Karpas-422 (cell line): Measurements from ENCODE around the gene BOC. TPM values are rescaled to one million over a fixed set of nuclear protein-coding genes. Genes with fewer than 3 reads are reported as not detected.

Experiments
- DNase-seq: peaks from one replicate; pipeline ENCODE4 v3.0.0-alpha.2; 2015
- H2AFZ ChIP-seq: fragments of 200-600 bp; sonication (generic); 2 replicates; pipeline ENCODE4 v1.6.1; 2014; ENCODE audit warnings: antibody characterized with exemption, low read length, mixed read lengths
- H3K27ac ChIP-seq: fragments of 200-600 bp; sonication (generic); 2 replicates; pipeline ENCODE4 v1.5.1; 2014; ENCODE audit warnings: mild to moderate bottlenecking, low read length, moderate library complexity
- H3K27me3 ChIP-seq: fragments of 200-600 bp; sonication (generic); 2 replicates; pipeline ENCODE4 v1.6.1; 2014; ENCODE audit warnings: low read length, mixed read lengths
- H3K36me3 ChIP-seq: fragments of 200-600 bp; sonication (generic); 2 replicates; pipeline ENCODE4 v1.6.1; 2014; ENCODE audit warnings: low read length, mixed read lengths; ENCODE audit not compliant: insufficient read depth
- H3K4me1 ChIP-seq: fragments of 200-600 bp; sonication (generic); 2 replicates; pipeline ENCODE4 v1.6.1; 2014; ENCODE audit warnings: mild to moderate bottlenecking, low read length, mixed read lengths
- H3K4me2 ChIP-seq: fragments of 200-600 bp; sonication (generic); 2 replicates; pipeline ENCODE4 v1.6.1; 2014; ENCODE audit warnings: low read length, low read depth, mild to moderate bottlenecking; ENCODE audit not compliant: poor library complexity, severe bottlenecking
- H3K4me3 ChIP-seq: fragments of 200-600 bp; sonication (generic); 2 replicates; pipeline ENCODE4 v1.5.1; 2014; ENCODE audit warnings: mild to moderate bottlenecking, antibody characterized with exemption, low read length, mixed read lengths
- H3K79me2 ChIP-seq: fragments of 200-600 bp; sonication (generic); 2 replicates; pipeline ENCODE4 v1.6.1; 2014; ENCODE audit warnings: mild to moderate bottlenecking, low read length, mixed read lengths
- H3K9ac ChIP-seq: fragments of 200-600 bp; sonication (generic); 2 replicates; pipeline ENCODE4 v1.6.0; 2014; ENCODE audit warnings: low read length
- H3K9me2 ChIP-seq: fragments of 200-600 bp; sonication (generic), shearing (Covaris generic); replicated peaks from 2 replicates; pipeline ENCODE4 v1.6.0; 2014; ENCODE audit warnings: mild to moderate bottlenecking, low read length, moderate library complexity; ENCODE audit not compliant: insufficient read depth
- H3K9me3 ChIP-seq: fragments of 300-700, 200-600 bp; sonication (generic); 2 replicates; pipeline ENCODE4 v1.6.1; 2014; ENCODE audit warnings: low read length, mixed read lengths
- H4K20me1 ChIP-seq: fragments of 200-600 bp; sonication (generic); 2 replicates; pipeline ENCODE4 v1.6.1; 2014; ENCODE audit warnings: mild to moderate bottlenecking, antibody characterized with exemption, low read length, low read depth; ENCODE audit not compliant: insufficient read depth
- total RNA-seq: library from RNA; depleted of rRNA; stranded (reverse); fragments of >200 nt; shearing (Covaris generic); gene quantifications from 2 replicates; pipeline ENCODE4 v1.2.3, GENCODE V29; 2014; ENCODE audit warnings: low replicate concordance

The BOC gene
- total RNA-seq, 1 experiment from 2014 or later = 0.04 TPM

DNA sequence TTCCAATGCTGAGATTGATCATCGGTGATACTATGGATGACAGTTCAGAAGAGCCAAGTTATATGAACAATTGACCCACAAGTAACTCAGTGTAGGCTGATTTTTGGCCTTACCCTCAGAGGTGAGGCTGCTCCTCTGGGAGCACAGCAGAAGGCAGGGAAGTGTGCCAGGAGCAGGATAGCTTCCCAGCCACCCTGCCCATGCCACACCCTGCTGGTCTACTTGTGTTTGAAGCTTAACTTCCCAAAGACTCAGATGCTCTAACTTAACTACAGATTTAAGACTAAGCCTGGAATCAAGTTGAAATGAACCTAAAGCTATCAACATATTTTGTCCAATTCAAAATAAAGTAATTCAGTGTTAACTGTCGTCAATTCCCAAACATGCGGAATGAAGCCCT is 77.5 kb downstream of the BOC start:
- no peak for DNase-seq
- no peaks in the 10 kb centered on the region for H3K9me3 ChIP-seq
- no peaks in the 10 kb centered on the region for H3K9me2 ChIP-seq

DNA sequence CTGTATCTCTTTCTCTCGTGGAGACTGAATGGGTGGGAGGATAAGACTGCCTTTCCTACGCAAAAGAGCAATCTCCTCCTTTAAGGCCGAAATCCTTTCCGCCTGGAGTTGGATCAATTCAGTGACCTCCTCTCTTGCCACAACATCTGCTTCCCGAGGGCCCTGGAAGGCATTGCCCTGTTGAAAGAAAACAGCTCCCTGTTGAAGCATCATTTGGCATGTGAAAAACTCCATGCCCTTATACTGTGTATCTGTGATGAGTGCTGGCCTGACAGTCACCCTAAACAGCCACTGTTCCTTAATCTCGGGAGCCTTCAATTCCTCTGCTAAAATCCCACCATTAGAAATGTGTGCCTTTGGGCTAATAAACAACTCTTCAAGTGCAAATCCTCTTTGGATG is 80.2 kb downstream of the BOC start:
- Histone ChIP-seq H3K4me2 (no peak overlapping the region), H2AFZ (no peak overlapping the region), H3K79me2 (no peaks in the 10 kb centered on the region), H3K9ac (no peak overlapping the region), H3K27me3 (no peaks in the 10 kb centered on the region), H3K36me3 (no peaks in the 10 kb centered on the region), H3K4me1 (peaks cover 9% of the 10 kb centered on the region), H3K9me3 (no peaks in the 10 kb centered on the region), H3K27ac (no peak overlapping the region), H4K20me1 (no peaks in the 10 kb centered on the region), H3K4me3 (no peak overlapping the region), H3K9me2 (no peaks in the 10 kb centered on the region)
- no peak for DNase-seq

More for the DNA sequence above, 77.5 kb downstream of the BOC start:
- Histone ChIP-seq H3K27ac (no peak overlapping the region), H3K4me2 (no peak overlapping the region), H3K4me1 (peaks cover 9% of the 10 kb centered on the region), H3K9ac (no peak overlapping the region), H4K20me1 (no peaks in the 10 kb centered on the region), H3K36me3 (no peaks in the 10 kb centered on the region), H3K4me3 (no peak overlapping the region), H2AFZ (no peak overlapping the region), H3K27me3 (no peaks in the 10 kb centered on the region), H3K79me2 (no peaks in the 10 kb centered on the region)

- Histone ChIP-seq H3K4me3 (no peak overlapping the region), H3K27ac (no peak overlapping the region), H3K4me2 (no peak overlapping the region), H4K20me1 (no peaks in the 10 kb centered on the region), H3K9me3 (no peaks in the 10 kb centered on the region), H3K4me1 (peaks cover 9% of the 10 kb centered on the region), H2AFZ (no peak overlapping the region), H3K9ac (no peak overlapping the region), H3K36me3 (no peaks in the 10 kb centered on the region), H3K27me3 (no peaks in the 10 kb centered on the region), H3K79me2 (no peaks in the 10 kb centered on the region), H3K9me2 (no peaks in the 10 kb centered on the region)
- DNase-seq = no peak
Measured at GRCh38 chr3:113292933-113293332, 81.6 kb downstream of the BOC start.

DNA sequence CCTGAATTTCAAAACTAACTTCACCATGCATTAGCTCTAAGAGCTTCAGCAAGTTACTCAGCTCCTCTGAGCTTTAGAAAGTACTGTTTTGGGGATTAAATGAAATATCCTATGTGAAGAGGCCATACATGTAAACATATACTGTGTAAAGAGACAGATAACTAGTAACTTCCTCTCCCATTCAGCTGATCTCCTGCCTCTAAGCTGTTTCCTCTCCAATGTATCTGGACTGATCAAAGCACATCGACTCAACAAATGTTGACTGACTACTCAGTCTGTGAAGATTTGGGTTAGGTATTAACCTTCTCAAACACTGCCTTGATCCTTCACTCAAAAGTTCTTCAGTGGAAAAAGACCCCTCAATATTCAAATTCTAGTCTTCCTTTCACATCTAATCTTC is 82.0 kb downstream of the BOC start:
- H4K20me1 ChIP-seq = no peaks in the 10 kb centered on the region
- H3K79me2 ChIP-seq = no peaks in the 10 kb centered on the region
- H3K27me3 ChIP-seq = no peaks in the 10 kb centered on the region
- H3K4me3 ChIP-seq = no peak overlapping the region
- H3K27ac ChIP-seq = no peak overlapping the region
- H3K4me2 ChIP-seq = no peak overlapping the region
- H3K36me3 ChIP-seq = no peaks in the 10 kb centered on the region
- DNase-seq = no peak
- peaks cover 9% of the 10 kb centered on the region for H3K4me1 ChIP-seq
- H3K9ac ChIP-seq = no peak overlapping the region
- H3K9me2 ChIP-seq = no peaks in the 10 kb centered on the region
- H2AFZ ChIP-seq = no peak overlapping the region
- H3K9me3 ChIP-seq = no peaks in the 10 kb centered on the region

- H3K4me3 ChIP-seq = no peak overlapping the region
- no peaks in the 10 kb centered on the region for H4K20me1 ChIP-seq
- no peak overlapping the region for H3K27ac ChIP-seq
- no peak for DNase-seq
- H2AFZ ChIP-seq = no peak overlapping the region
- no peaks in the 10 kb centered on the region for H3K36me3 ChIP-seq
- no peaks in the 10 kb centered on the region for H3K9me3 ChIP-seq
- H3K4me1 ChIP-seq = peaks cover 9% of the 10 kb centered on the region
- no peak overlapping the region for H3K9ac ChIP-seq
- no peaks in the 10 kb centered on the region for H3K79me2 ChIP-seq
- H3K9me2 ChIP-seq = no peaks in the 10 kb centered on the region
- no peak overlapping the region for H3K4me2 ChIP-seq
- no peaks in the 10 kb centered on the region for H3K27me3 ChIP-seq
Measured at GRCh38 chr3:113295463-113295862, 84.1 kb downstream of the BOC start.

- Histone ChIP-seq H3K27ac (no peak overlapping the region), H3K9me3 (no peaks in the 10 kb centered on the region), H4K20me1 (no peaks in the 10 kb centered on the region), H3K4me2 (no peak overlapping the region), H3K4me1 (peaks cover 8% of the 10 kb centered on the region), H3K4me3 (no peak overlapping the region), H3K27me3 (no peaks in the 10 kb centered on the region), H3K9me2 (no peaks in the 10 kb centered on the region), H3K79me2 (no peaks in the 10 kb centered on the region), H3K36me3 (no peaks in the 10 kb centered on the region), H2AFZ (no peak overlapping the region), H3K9ac (no peak overlapping the region)
- no peak for DNase-seq
Measured at GRCh38 chr3:113297287-113297686, 85.9 kb downstream of the BOC start.

GRCh38 chr3:113297841-113298240 is 86.5 kb downstream of the BOC start:
- Histone ChIP-seq H3K4me3 (no peak overlapping the region), H3K27ac (no peak overlapping the region), H3K9me3 (no peaks in the 10 kb centered on the region), H3K9me2 (no peaks in the 10 kb centered on the region), H3K27me3 (no peaks in the 10 kb centered on the region), H3K9ac (no peak overlapping the region), H3K79me2 (no peaks in the 10 kb centered on the region), H3K36me3 (no peaks in the 10 kb centered on the region), H3K4me2 (no peak overlapping the region), H4K20me1 (no peaks in the 10 kb centered on the region), H2AFZ (no peak overlapping the region), H3K4me1 (peaks cover 3% of the 10 kb centered on the region)
- no peak for DNase-seq

DNA sequence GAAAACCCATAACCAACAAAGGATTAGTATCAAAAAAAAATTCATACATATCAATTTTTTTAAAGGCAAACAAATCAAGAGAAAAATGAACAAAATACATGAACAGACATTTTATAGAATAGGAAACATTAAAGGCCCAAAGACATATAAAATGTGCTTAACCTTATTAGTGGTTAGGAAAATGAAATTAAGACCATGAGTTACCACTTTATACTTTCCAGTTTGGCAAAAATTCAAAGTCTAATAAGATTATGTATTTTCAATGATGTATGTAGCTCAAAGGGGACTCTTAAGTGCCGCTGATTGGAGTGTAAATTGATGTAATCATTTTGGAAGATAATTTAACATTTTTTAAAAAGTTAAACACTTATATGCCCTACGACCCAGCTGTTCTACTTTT is 89.2 kb downstream of the BOC start:
- H3K36me3 ChIP-seq = peaks cover 9% of the 10 kb centered on the region; the same call in 1 of the 2 replicates
- no peak for DNase-seq
- H3K9ac ChIP-seq = no peak overlapping the region

DNA sequence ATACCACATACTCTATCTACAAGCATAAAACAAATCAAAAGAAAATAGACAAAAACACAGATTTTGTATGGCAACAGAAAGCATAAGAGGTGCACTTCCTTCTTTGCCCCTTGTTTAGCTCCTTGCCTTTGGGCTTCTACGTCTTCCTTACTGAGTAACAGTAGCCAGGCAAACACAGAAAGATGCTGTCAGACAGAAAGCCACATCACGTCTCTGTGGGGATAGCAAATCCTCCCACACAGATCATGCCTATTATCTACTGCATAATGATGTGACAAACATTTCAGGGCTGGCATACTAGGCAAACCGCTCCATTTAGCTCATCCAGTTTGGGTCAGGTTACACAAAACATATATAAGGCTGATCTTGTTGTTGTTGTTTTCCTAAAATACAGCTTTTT is 92.7 kb downstream of the BOC start:
- Histone ChIP-seq H3K36me3 (peaks cover 9% of the 10 kb centered on the region; the same call in 1 of the 2 replicates), H3K4me1 (no peaks in the 10 kb centered on the region), H3K79me2 (no peaks in the 10 kb centered on the region), H3K27ac (no peak overlapping the region), H3K4me3 (no peak overlapping the region), H3K27me3 (no peaks in the 10 kb centered on the region), H4K20me1 (no peaks in the 10 kb centered on the region), H3K9me2 (no peaks in the 10 kb centered on the region), H3K9me3 (no peaks in the 10 kb centered on the region), H3K4me2 (no peak overlapping the region), H3K9ac (no peak overlapping the region), H2AFZ (no peak overlapping the region)
- no peak for DNase-seq

More for the DNA sequence above, 89.2 kb downstream of the BOC start:
- Histone ChIP-seq H3K27ac (no peak overlapping the region), H3K9me2 (no peaks in the 10 kb centered on the region), H3K9me3 (no peaks in the 10 kb centered on the region), H3K27me3 (no peaks in the 10 kb centered on the region), H4K20me1 (no peaks in the 10 kb centered on the region), H3K79me2 (no peaks in the 10 kb centered on the region), H3K4me2 (no peak overlapping the region), H2AFZ (no peak overlapping the region), H3K4me3 (no peak overlapping the region), H3K4me1 (no peaks in the 10 kb centered on the region)
